Bronchial epithelial cell (primary cell): Measurements from ENCODE around the gene ONECUT1. TPM values are rescaled to one million over a fixed set of nuclear protein-coding genes. Genes with fewer than 3 reads are reported as not detected.
A peak's percentile ranks its signal among the peaks of the same experiment; 100 is the strongest.

Source experiments
- DNase-seq: peaks from one replicate; pipeline ENCODE4 v3.0.0-alpha.2; 2010; ENCODE audit warnings: low read depth
- FAIRE-seq: peaks from 2 replicates; lab custom pipeline; 2011; peaks lifted over from hg19 to GRCh38; lab: Jason Lieb, UNC
- H3K27me3 ChIP-seq: 2 replicates; pipeline ENCODE4 v1.5.1; 2011; ENCODE audit warnings: low read length; ENCODE audit not compliant: control insufficient read depth, insufficient read depth
- H3K36me3 ChIP-seq: 2 replicates; pipeline ENCODE4 v1.5.1; 2011; ENCODE audit warnings: low read length; ENCODE audit not compliant: control insufficient read depth, insufficient read depth
- H3K4me3 ChIP-seq: 2 replicates; pipeline ENCODE4 v1.5.1; 2011; ENCODE audit warnings: mild to moderate bottlenecking, low read depth, low read length, control low read depth
- total RNA-seq: library from RNA; depleted of rRNA; stranded (reverse); fragments of >200 nt; gene quantifications from 2 replicates; pipeline ENCODE4 v1.2.1, GENCODE V29; 2014
- TF ChIP-seq, protein P1 (sequence below): IDR thresholded peaks from 2 replicates; pipeline ENCODE4 v1.5.1; 2011; ENCODE audit warnings: mild to moderate bottlenecking, moderate library complexity, low read length, control low read depth, inconsistent platforms; ENCODE audit not compliant: insufficient read depth, severe bottlenecking

The ONECUT1 gene
- total RNA-seq, 1 donor from 2014 or later, result not detected

DNA sequence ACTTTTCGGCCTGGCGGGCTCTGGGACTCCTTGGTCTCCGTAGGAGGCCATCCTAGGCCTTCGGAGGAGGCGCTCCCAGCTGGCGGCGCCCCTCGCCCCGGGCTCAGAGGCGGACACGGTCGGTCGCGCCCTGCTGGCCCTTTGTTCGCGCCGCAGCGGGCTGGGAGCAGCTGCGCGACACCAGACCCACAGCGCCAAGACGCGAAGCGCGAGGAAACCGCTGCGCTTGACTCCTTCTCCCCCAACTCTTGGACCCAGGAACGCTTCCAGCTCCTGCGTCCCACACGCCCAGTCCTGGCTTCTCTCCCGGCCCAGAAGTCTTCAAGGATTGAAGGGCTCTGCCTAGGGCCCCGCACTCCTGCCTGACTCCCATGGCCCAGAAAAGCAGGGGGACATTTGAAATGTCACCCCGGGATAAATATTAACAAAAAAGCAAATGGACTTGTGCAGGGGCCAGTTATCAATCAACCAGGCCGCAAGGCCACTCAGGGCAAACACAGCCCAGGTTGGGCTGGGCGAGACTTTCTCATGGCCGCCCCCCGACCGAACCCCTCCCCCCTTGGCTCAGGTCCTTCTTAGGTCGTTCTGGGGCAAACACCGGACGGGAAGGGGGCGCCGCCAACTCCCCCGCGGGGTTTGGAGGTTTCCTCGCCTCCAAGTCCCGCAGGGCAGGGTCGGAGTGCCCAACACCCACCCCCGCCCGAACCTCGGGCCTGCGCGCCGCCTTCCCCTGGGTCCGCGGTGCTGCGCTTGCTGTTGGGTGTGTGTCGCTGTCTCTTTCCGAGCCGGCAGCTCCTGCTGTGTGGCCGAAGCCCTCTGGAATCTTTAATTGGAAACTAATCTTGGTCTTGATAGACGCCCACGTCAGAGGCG, 5.1 kb downstream of the ONECUT1 start:
- DNase-seq (no peak), FAIRE-seq (no peak)
- no peaks in the 10 kb centered on the region for H3K36me3 ChIP-seq
- peaks cover 72% of the 10 kb centered on the region for H3K27me3 ChIP-seq
- TF ChIP-seq, protein P1, sequence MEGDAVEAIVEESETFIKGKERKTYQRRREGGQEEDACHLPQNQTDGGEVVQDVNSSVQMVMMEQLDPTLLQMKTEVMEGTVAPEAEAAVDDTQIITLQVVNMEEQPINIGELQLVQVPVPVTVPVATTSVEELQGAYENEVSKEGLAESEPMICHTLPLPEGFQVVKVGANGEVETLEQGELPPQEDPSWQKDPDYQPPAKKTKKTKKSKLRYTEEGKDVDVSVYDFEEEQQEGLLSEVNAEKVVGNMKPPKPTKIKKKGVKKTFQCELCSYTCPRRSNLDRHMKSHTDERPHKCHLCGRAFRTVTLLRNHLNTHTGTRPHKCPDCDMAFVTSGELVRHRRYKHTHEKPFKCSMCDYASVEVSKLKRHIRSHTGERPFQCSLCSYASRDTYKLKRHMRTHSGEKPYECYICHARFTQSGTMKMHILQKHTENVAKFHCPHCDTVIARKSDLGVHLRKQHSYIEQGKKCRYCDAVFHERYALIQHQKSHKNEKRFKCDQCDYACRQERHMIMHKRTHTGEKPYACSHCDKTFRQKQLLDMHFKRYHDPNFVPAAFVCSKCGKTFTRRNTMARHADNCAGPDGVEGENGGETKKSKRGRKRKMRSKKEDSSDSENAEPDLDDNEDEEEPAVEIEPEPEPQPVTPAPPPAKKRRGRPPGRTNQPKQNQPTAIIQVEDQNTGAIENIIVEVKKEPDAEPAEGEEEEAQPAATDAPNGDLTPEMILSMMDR, result no peak
- H3K4me3 ChIP-seq, result no peak overlapping the region

DNA sequence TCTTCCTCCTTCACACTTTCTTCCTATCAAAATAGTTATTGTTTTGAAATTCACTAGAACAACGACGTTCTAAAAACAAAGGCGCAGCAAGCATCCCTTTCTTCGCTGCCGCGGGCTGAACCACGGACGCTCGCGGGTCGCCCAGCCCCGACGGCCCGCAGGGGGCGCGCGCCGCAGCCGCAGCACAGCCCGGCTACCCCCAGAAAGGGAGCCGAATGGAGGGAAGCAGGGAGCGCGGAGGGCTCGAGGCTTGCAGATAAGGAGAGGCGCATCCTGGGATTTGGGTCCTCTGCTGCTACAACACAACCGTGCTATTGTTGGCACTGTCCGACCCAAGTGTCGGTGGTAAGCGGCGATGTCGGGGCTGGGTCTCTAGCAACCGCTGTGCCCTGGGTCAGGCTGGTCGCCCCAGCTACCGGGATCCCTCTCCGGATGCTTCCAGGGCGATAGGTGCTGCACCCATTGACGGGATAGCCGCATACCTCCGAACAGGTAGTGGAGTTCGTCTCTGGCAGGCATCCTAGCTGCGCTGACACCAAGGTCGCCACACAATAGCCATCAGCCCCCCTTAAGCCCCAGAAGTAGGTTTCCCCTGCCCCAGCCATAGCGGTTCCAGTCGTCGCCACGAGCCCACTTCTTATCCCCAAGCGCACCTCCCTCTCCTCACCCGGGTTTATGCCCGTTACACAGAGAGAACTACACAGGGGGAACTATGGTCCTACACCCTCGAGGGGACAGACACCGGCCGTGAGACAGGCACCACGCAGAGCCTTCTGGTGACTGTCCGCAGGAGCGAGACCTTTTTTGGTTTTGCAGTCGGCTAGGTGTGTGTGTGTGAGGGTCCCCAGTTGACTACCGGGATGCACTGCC, 6.0 kb downstream of the ONECUT1 start:
- TF ChIP-seq, protein P1, result peak; percentile 33
- H3K4me3 ChIP-seq, result no peak overlapping the region
- peaks cover 70% of the 10 kb centered on the region for H3K27me3 ChIP-seq
- no peaks in the 10 kb centered on the region for H3K36me3 ChIP-seq
- FAIRE-seq (no peak), DNase-seq (no peak)

DNA sequence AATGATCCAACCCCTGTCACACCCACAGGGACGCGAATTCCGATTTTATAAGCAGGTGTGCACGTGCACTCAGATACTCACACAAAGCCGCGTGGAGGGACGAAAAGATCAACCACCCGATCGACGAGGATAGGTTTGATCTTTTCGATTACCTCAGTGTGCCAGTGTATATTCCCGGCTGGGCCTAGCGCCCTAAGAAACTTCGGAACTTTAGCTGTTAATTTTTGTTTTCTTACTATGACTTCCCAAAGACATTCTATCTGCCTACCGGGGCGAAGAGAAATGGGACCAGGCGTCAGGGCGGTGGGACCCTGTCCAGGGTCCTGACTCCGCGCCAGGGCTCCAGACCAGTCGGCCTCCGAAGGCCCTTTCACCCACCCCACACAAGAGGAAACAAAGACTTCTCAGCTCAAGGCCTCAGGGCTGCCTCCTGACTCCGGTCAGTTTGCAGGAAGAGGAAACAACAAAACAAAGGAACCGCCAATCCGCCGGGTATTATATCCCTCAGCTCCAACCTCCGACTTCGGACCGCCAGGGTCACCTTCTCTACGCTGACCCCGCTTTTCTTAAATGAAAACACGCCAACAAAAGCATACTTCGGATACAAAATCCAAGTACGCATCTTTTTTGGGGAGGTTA, 6.8 kb downstream of the ONECUT1 start:
- no peak for DNase-seq
- TF ChIP-seq, protein P1, result no peak
- no peak for FAIRE-seq
- peaks cover 64% of the 10 kb centered on the region for H3K27me3 ChIP-seq
- H3K36me3 ChIP-seq, result no peaks in the 10 kb centered on the region
- H3K4me3 ChIP-seq, result no peak overlapping the region

DNA sequence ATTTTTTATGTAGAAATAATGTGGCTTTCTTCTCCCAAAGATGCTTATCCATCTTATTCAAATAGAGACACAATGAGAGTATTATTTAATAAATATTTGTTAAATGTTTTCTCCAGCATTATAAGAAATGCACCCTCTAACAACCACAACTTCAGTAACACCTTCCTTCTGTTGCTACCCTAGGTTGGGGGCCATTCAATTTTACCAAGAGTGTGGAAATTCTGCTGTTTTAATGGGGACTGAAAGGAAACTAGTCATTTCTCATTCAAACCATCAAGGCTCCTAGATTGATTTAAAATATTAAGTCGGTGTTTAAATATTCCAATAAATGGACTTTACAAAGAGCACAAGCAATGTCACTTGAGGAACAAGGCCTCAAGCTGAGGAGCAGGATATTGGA, 7.6 kb downstream of the ONECUT1 start:
- Histone ChIP-seq H3K27me3 (peaks cover 58% of the 10 kb centered on the region), H3K4me3 (no peak overlapping the region), H3K36me3 (no peaks in the 10 kb centered on the region)
- TF ChIP-seq, protein P1, result no peak
- FAIRE-seq (no peak), DNase-seq (no peak)

DNA sequence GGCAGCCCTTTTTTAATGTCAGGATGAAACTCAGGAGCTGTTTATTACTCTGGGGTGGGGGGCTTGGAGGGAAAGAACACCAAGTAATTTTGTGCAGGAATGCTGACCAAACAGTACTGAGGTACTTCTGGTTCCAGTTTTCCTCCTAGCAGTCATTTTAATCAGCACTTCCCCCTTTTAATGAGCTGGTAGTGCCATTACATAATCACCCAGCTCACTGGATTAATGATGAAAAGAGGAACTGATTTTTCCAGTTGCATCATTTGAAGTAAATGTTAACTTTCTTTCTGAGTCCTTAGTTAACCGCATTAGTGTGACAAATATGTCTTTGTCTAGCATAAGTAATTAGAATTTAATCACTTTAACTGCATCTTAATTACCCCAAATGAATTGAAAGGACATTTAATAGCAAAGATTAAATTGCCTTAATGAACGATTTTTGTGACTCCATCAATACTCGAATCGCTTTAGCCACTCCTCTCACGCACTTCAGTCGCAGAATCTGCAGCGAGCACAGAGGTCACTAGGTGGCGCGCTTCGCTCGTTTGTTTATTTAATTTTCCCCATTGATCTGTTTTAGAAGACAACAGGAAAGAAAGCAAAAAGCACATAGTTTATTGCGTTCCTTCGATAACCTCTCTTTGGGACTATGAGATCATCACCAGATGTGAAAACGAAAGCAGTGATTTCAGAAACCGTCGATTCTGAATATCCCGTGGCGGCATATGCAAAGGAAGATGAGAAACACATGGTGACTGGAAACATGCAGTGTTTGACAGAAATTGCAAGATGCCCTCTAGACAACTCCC, 9.8 kb downstream of the ONECUT1 start:
- Histone ChIP-seq H3K4me3 (no peak overlapping the region), H3K27me3 (peaks cover 43% of the 10 kb centered on the region), H3K36me3 (no peaks in the 10 kb centered on the region)
- peak; percentile 40 for DNase-seq
- TF ChIP-seq, protein P1, result peak; percentile 83
- FAIRE-seq, result no peak
